Liver (tissue), 9 donors: ENCODE data around the gene KDM5B. TPM values are rescaled to one million over a fixed set of nuclear protein-coding genes. Genes with fewer than 3 reads are reported as not detected.

Experiments used
- DNase-seq: peaks from one replicate; pipeline ENCODE4 v3.0.0-alpha.2; 2017; ENCODE audit warnings: low spot score
- H3K27ac ChIP-seq, 2 donors: one replicate each; pipeline ENCODE4 v1.7.0; 2013; ENCODE audit warnings: inconsistent platforms in 2 of 2, low read length in 2 of 2, control low read depth in 1 of 2, low read depth in 1 of 2, mild to moderate bottlenecking in 1 of 2
- H3K27me3 ChIP-seq, 4 donors: one replicate each; pipeline versions ENCODE4 v1.6.1 to v1.7.0; 2013; ENCODE audit warnings: low read length in 3 of 4, inconsistent platforms in 1 of 4, mild to moderate bottlenecking in 1 of 4, moderate library complexity in 1 of 4; ENCODE audit not compliant: control insufficient read depth in 4 of 4, insufficient read depth in 4 of 4
- H3K36me3 ChIP-seq, 4 donors: one replicate each; pipeline versions ENCODE4 v1.6.1 to v1.7.0; 2013; ENCODE audit warnings: low read length in 3 of 4, mild to moderate bottlenecking in 3 of 4, low read depth in 1 of 4, moderate library complexity in 1 of 4; ENCODE audit not compliant: control insufficient read depth in 4 of 4, insufficient read depth in 3 of 4
- H3K4me1 ChIP-seq, 4 donors: one replicate each; pipeline versions ENCODE4 v1.6.1 to v1.7.0; 2013; ENCODE audit warnings: low read length in 3 of 4, mild to moderate bottlenecking in 3 of 4, moderate library complexity in 1 of 4; ENCODE audit not compliant: control insufficient read depth in 4 of 4, insufficient read depth in 4 of 4
- H3K4me3 ChIP-seq, 3 donors: one replicate each; pipeline versions ENCODE4 v1.6.1 to v1.7.0; 2013; ENCODE audit warnings: low read length in 3 of 3, control low read depth in 1 of 3, low read depth in 1 of 3, mild to moderate bottlenecking in 1 of 3
- H3K9ac ChIP-seq, 2 donors: one replicate each; pipeline ENCODE4 v1.7.0; 2013; ENCODE audit warnings: low read length in 2 of 2, mild to moderate bottlenecking in 2 of 2, moderate library complexity in 2 of 2, control low read depth in 1 of 2, low read depth in 1 of 2
- H3K9me3 ChIP-seq, 4 donors: one replicate each; pipeline versions ENCODE4 v1.6.1 to v1.7.0; 2013; ENCODE audit warnings: low read length in 3 of 4; ENCODE audit not compliant: control insufficient read depth in 4 of 4
- ATF3 ChIP-seq: IDR thresholded peaks from 2 replicates; pipeline ENCODE4 v1.6.1; 2016; ENCODE audit warnings: antibody characterized with exemption
- EGR1 ChIP-seq, 2 donors: IDR thresholded peaks; 2 replicates each; pipeline ENCODE4 v1.6.1; 2016 to 2018; ENCODE audit warnings: antibody characterized with exemption in 2 of 2, low read depth in 2 of 2
- FOXA1 ChIP-seq: IDR thresholded peaks from 2 replicates; pipeline ENCODE4 v1.6.1; 2016; ENCODE audit warnings: antibody characterized with exemption
- FOXA2 ChIP-seq: IDR thresholded peaks from 2 replicates; pipeline ENCODE4 v1.6.1; 2016; ENCODE audit warnings: antibody characterized with exemption
- GABPA ChIP-seq, 2 donors: IDR thresholded peaks in 1 of 2; conservative IDR thresholded peaks in 1 of 2; 2 replicates each; pipeline ENCODE4 v1.6.1; 2016; ENCODE audit warnings: antibody characterized with exemption in 2 of 2, mild to moderate bottlenecking in 1 of 2, moderate library complexity in 1 of 2
- HNF4A ChIP-seq, 2 donors: conservative IDR thresholded peaks; 2 replicates each; pipeline ENCODE4 v1.6.1; 2016; ENCODE audit warnings: antibody characterized with exemption in 2 of 2, mild to moderate bottlenecking in 2 of 2
- HNF4G ChIP-seq: IDR thresholded peaks from 2 replicates; pipeline ENCODE4 v1.6.1; 2016; ENCODE audit warnings: antibody characterized with exemption
- JUND ChIP-seq, 2 donors: IDR thresholded peaks; 2 replicates each; pipeline ENCODE4 v1.6.1; 2016; ENCODE audit warnings: antibody characterized with exemption in 2 of 2
- NR2F2 ChIP-seq: IDR thresholded peaks from 2 replicates; pipeline ENCODE4 v1.6.1; 2016; ENCODE audit warnings: antibody characterized with exemption
- RAD21 ChIP-seq, 2 donors: IDR thresholded peaks; 2 replicates each; pipeline ENCODE4 v1.6.1; 2016; ENCODE audit warnings: antibody characterized with exemption in 2 of 2, mild to moderate bottlenecking in 2 of 2
- REST ChIP-seq: IDR thresholded peaks from 2 replicates; pipeline ENCODE4 v1.6.1; 2016; ENCODE audit warnings: antibody characterized with exemption, mild to moderate bottlenecking
- RXRA ChIP-seq, 2 donors: IDR thresholded peaks; 2 replicates each; pipeline ENCODE4 v1.6.1; 2017 to 2018; ENCODE audit warnings: antibody characterized with exemption in 2 of 2, mild to moderate bottlenecking in 1 of 2
- SP1 ChIP-seq: IDR thresholded peaks from 2 replicates; pipeline ENCODE4 v1.6.1; 2018; ENCODE audit warnings: antibody characterized with exemption, mild to moderate bottlenecking
- TAF1 ChIP-seq: conservative IDR thresholded peaks from 2 replicates; pipeline ENCODE4 v1.6.1; 2016; ENCODE audit warnings: antibody characterized with exemption, mild to moderate bottlenecking
- YY1 ChIP-seq: IDR thresholded peaks from 2 replicates; pipeline ENCODE4 v1.6.1; 2016; ENCODE audit warnings: antibody characterized with exemption, mild to moderate bottlenecking
- WGBS: extraction: QIAGEN DNeasy Blood & Tissue Kit; methylation state at CpG from one replicate; pipeline ENCODE4 v1.1.7; 2013; 5-methylcytosine and 5-hydroxymethylcytosine counted together
- polyA plus RNA-seq, 2 donors: library from polyadenylated mRNA; stranded (reverse) in 1 of 2; unstranded in 1 of 2; fragments of 200-250 nt in 1 of 2; fragments of >200 nt in 1 of 2; fragmentation: Nextera tagmentation in 1 of 2; extraction: Ambion mirVana in 1 of 2; gene quantifications; one replicate each; pipeline versions ENCODE4 v1.2.1 to v1.2.3, GENCODE V29; 2013 to 2015
- total RNA-seq, 2 donors: library from RNA; depleted of rRNA; stranded (reverse); fragments of >200 nt; gene quantifications; one replicate each; pipeline ENCODE4 v1.2.3, GENCODE V29; 2014
- TF ChIP-seq, protein P1 (sequence below): IDR thresholded peaks from 2 replicates; pipeline ENCODE4 v1.6.1; 2016; ENCODE audit warnings: antibody characterized with exemption
- TF ChIP-seq, protein P2 (sequence below): fragments of 150-350 bp; IDR thresholded peaks from 2 replicates; pipeline ENCODE4 v1.5.1; 2017; ENCODE audit warnings: improper control_type of control experiment, low read depth, low read length; ENCODE audit not compliant: missing input control
- TF ChIP-seq, protein P3 (sequence below): IDR thresholded peaks from 2 replicates; pipeline ENCODE4 v1.6.1; 2016; ENCODE audit warnings: antibody characterized with exemption
- donor health status: healthy.
- donor health status: healthy.
- donor health status: healthy.
- donor health status: healthy.
- donor health status: healthy.

KDM5B gene
- total and polyA plus RNA-seq, 4 donors: 3.4 to 33.7 (median 14.8) TPM

- H3K9ac ChIP-seq: no peak overlapping the region
- 82% methylated on average over 6 of the region's 6 CpGs for WGBS
- no peak overlapping the region for H3K4me3 ChIP-seq
- TF ChIP-seq REST: no peak
- no peak for TF ChIP-seq NR2F2
- TF ChIP-seq, protein P1, sequence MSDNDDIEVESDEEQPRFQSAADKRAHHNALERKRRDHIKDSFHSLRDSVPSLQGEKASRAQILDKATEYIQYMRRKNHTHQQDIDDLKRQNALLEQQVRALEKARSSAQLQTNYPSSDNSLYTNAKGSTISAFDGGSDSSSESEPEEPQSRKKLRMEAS: no peak
- no peak for TF ChIP-seq FOXA1
- TF ChIP-seq TAF1: no peak
- no peak for TF ChIP-seq EGR1 (IDR thresholded peaks at IDR 0.05; ENCODE audit: low read depth in 2 of 2)
- TF ChIP-seq ATF3: no peak
- TF ChIP-seq HNF4A (conservative IDR thresholded peaks at IDR 0.05): no peak
- no peak for TF ChIP-seq SP1
- TF ChIP-seq RAD21 (IDR thresholded peaks at IDR 0.05): no peak
- no peak for TF ChIP-seq HNF4G
- TF ChIP-seq YY1: no peak
- no peak for TF ChIP-seq GABPA (IDR thresholded peaks at IDR 0.05 in 1 of 2, conservative IDR thresholded peaks at IDR 0.05 in 1 of 2)
- TF ChIP-seq JUND (IDR thresholded peaks at IDR 0.05): no peak
- TF ChIP-seq FOXA2: no peak
- TF ChIP-seq, protein P2, sequence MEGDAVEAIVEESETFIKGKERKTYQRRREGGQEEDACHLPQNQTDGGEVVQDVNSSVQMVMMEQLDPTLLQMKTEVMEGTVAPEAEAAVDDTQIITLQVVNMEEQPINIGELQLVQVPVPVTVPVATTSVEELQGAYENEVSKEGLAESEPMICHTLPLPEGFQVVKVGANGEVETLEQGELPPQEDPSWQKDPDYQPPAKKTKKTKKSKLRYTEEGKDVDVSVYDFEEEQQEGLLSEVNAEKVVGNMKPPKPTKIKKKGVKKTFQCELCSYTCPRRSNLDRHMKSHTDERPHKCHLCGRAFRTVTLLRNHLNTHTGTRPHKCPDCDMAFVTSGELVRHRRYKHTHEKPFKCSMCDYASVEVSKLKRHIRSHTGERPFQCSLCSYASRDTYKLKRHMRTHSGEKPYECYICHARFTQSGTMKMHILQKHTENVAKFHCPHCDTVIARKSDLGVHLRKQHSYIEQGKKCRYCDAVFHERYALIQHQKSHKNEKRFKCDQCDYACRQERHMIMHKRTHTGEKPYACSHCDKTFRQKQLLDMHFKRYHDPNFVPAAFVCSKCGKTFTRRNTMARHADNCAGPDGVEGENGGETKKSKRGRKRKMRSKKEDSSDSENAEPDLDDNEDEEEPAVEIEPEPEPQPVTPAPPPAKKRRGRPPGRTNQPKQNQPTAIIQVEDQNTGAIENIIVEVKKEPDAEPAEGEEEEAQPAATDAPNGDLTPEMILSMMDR: no peak
- TF ChIP-seq RXRA (IDR thresholded peaks at IDR 0.05): no peak
- no peaks in the 10 kb centered on the region for H3K9me3 ChIP-seq
- no peaks in the 10 kb centered on the region for H3K36me3 ChIP-seq
- no peak for DNase-seq
- H3K4me1 ChIP-seq: peaks cover 0 to 5% (median 2%) of the 10 kb centered on the region in 4 donors
- H3K27me3 ChIP-seq: no peaks in the 10 kb centered on the region
- H3K27ac ChIP-seq: no peak overlapping the region
Observed at GRCh38 chr1:202844935-202845334, 36.7 kb upstream of the KDM5B start.

- Histone ChIP-seq H3K36me3 (no peaks in the 10 kb centered on the region), H3K9me3 (no peaks in the 10 kb centered on the region), H3K4me1 (peaks cover 0 to 5% (median 2%) of the 10 kb centered on the region in 4 donors), H3K27ac (no peak overlapping the region), H3K9ac (no peak overlapping the region), H3K4me3 (no peak overlapping the region), H3K27me3 (no peaks in the 10 kb centered on the region)
- no peak for DNase-seq
- WGBS: 95% methylated on average over 5 of the region's 5 CpGs
- TF ChIP-seq, protein P1: no peak
- TF ChIP-seq HNF4A (conservative IDR thresholded peaks at IDR 0.05): no peak
- no peak for TF ChIP-seq GABPA (IDR thresholded peaks at IDR 0.05 in 1 of 2, conservative IDR thresholded peaks at IDR 0.05 in 1 of 2)
- no peak for TF ChIP-seq ATF3
- no peak for TF ChIP-seq RAD21 (IDR thresholded peaks at IDR 0.05)
- no peak for TF ChIP-seq JUND (IDR thresholded peaks at IDR 0.05)
- TF ChIP-seq FOXA1: no peak
- TF ChIP-seq TAF1: no peak
- no peak for TF ChIP-seq SP1
- TF ChIP-seq, protein P3, sequence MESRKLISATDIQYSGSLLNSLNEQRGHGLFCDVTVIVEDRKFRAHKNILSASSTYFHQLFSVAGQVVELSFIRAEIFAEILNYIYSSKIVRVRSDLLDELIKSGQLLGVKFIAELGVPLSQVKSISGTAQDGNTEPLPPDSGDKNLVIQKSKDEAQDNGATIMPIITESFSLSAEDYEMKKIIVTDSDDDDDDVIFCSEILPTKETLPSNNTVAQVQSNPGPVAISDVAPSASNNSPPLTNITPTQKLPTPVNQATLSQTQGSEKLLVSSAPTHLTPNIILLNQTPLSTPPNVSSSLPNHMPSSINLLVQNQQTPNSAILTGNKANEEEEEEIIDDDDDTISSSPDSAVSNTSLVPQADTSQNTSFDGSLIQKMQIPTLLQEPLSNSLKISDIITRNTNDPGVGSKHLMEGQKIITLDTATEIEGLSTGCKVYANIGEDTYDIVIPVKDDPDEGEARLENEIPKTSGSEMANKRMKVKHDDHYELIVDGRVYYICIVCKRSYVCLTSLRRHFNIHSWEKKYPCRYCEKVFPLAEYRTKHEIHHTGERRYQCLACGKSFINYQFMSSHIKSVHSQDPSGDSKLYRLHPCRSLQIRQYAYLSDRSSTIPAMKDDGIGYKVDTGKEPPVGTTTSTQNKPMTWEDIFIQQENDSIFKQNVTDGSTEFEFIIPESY: no peak
- no peak for TF ChIP-seq EGR1 (IDR thresholded peaks at IDR 0.05; ENCODE audit: low read depth in 2 of 2)
- TF ChIP-seq RXRA (IDR thresholded peaks at IDR 0.05): no peak
- no peak for TF ChIP-seq NR2F2
- TF ChIP-seq FOXA2: no peak
- TF ChIP-seq, protein P2: no peak
- no peak for TF ChIP-seq YY1
Observed at GRCh38 chr1:202844259-202844658, 36.0 kb upstream of the KDM5B start.
